Stimulated activated CD8-positive, alpha-beta memory T cell treated with anti-CD3 and anti-CD28 coated beads, Interleukin-7, amount 100 ng/mL, for 4 hours (primary cell): ENCODE measurements around the gene PDE7B.
A peak's percentile ranks its signal among the peaks of the same experiment; 100 is the strongest.
"Not testable (repeated sequence)": the region's sequence is repeated elsewhere in the genome, so short reads cannot be mapped to it uniquely, and the experiment has no call there.

Source experiments
- DNase-seq, 2 donors: peaks; one replicate each; pipeline ENCODE4 v3.0.0-alpha.2; 2020; ENCODE audit warnings: low read depth in 2 of 2

Gene PDE7B

GRCh38 chr6:136180704-136181511, 329.4 kb downstream of the PDE7B start:
- DNase-seq, result no peak

GRCh38 chr6:136181512-136181833, 330.0 kb downstream of the PDE7B start:
- DNase-seq, result no peak

- no peak for DNase-seq
These were observed 330.4 kb downstream of the PDE7B start for GRCh38 chr6:136181861-136182260.

- no peak for DNase-seq
These were observed 333.2 kb downstream of the PDE7B start for GRCh38 chr6:136184738-136185137.

GRCh38 chr6:136186363-136186762, 334.9 kb downstream of the PDE7B start:
- no peak for DNase-seq

- DNase-seq, result no peak
These were observed 337.0 kb downstream of the PDE7B start for GRCh38 chr6:136188486-136188885.

GRCh38 chr6:136189104-136189503, 337.6 kb downstream of the PDE7B start:
- no peak for DNase-seq

- DNase-seq, result no peak
These were observed 340.3 kb downstream of the PDE7B start for GRCh38 chr6:136191606-136192312.

GRCh38 chr6:136192902-136193301, 341.4 kb downstream of the PDE7B start:
- DNase-seq, result no peak

- no peak for DNase-seq
These were observed 350.2 kb downstream of the PDE7B start for GRCh38 chr6:136201732-136202131.

GRCh38 chr6:136208783-136209182, 357.3 kb downstream of the PDE7B start:
- no peak for DNase-seq

GRCh38 chr6:136209496-136209895, 358.0 kb downstream of the PDE7B start:
- DNase-seq, result no peak

- DNase-seq, result no peak
These were observed 359.1 kb downstream of the PDE7B start for GRCh38 chr6:136210398-136211165.

GRCh38 chr6:136212608-136213007, 361.1 kb downstream of the PDE7B start:
- no peak for DNase-seq

GRCh38 chr6:136213012-136213539, 361.6 kb downstream of the PDE7B start:
- no peak for DNase-seq

- no peak for DNase-seq
These were observed 362.4 kb downstream of the PDE7B start for GRCh38 chr6:136213853-136214252.

- no peak for DNase-seq
These were observed 365.3 kb downstream of the PDE7B start for GRCh38 chr6:136216503-136217401.

GRCh38 chr6:136224974-136225373, 373.5 kb downstream of the PDE7B start:
- not testable (repeated sequence) for DNase-seq

- peak in 1 of 2 donors; percentile 1 for DNase-seq
These were observed 374.0 kb downstream of the PDE7B start for GRCh38 chr6:136225496-136225895.

GRCh38 chr6:136226027-136226673, 374.6 kb downstream of the PDE7B start:
- peak in 1 of 2 donors; percentile 21 for DNase-seq
